Measurements from ENCODE around the gene UCK2. TPM values are rescaled to one million over a fixed set of nuclear protein-coding genes. Genes with fewer than 3 reads are reported as not detected.

The UCK2 gene
- total RNA-seq, 1 experiment from 2014 or later, result 91.2 TPM

GRCh38 chr1:165942927-165943597 lies 115.6 kb downstream of the UCK2 start:
- H3K4me1 ChIP-seq (ENCODE audit: control insufficient read depth, insufficient read depth, low read length), result no peaks in the 10 kb centered on the region
- ATAC-seq (no peak), DNase-seq (ENCODE audit: low read depth, low spot score) (no peak)
- ChIA-PET CTCF (no interaction called here), POLR2A (interaction anchor here (0.6 kb wide), 1 partner anchor 45 kb away, joined by 14 read pairs; no protein-coding TSS in a partner anchor)
- no TSS peak for BruUV-seq (replicated peaks)
- H3K36me3 ChIP-seq (ENCODE audit: control insufficient read depth, insufficient read depth, low read length), result no peaks in the 10 kb centered on the region
- no peak overlapping the region for H3K27ac ChIP-seq (ENCODE audit: low read length)
- H3K9me3 ChIP-seq (ENCODE audit: control insufficient read depth, insufficient read depth, low read depth, low read length), result no peaks in the 10 kb centered on the region
- intact Hi-C loops (cut with micrococcal nuclease; ENCODE audit: unreplicated experiment) (no loop called here), in situ Hi-C loops (cut with HindIII; ENCODE audit: low pct_unique_long_range_greater_than_20kb, low sequenced_read_pairs) (no loop called here)
- TF ChIP-seq SIN3A (IDR thresholded peaks at IDR 0.05; ENCODE audit: borderline replicate concordance, insufficient read depth, low read depth, low read length) (no peak), TCF7L2 (IDR thresholded peaks at IDR 0.05; ENCODE audit: low read depth, low read length) (no peak), REST (IDR thresholded peaks at IDR 0.05; ENCODE audit: insufficient read depth in 1 of 2, low read depth in 2 of 2, low read length in 1 of 2) (no peak), CTCF (IDR thresholded peaks at IDR 0.05) (0 out of 2 replicates have a peak, but pooled peaks have one; percentile 12), POLR2AphosphoS5 (IDR thresholded peaks at IDR 0.05; ENCODE audit: low read depth, low read length) (no peak)
- H3K4me3 ChIP-seq (ENCODE audit: low read depth in 2 of 2, low read length in 2 of 2), result no peak overlapping the region
- peaks cover 11% of the 10 kb centered on the region for H3K27me3 ChIP-seq (ENCODE audit: control insufficient read depth, insufficient read depth, low read length)

GRCh38 chr1:165945911-165946310 lies 118.5 kb downstream of the UCK2 start:
- Histone ChIP-seq H3K27ac (ENCODE audit: low read length) (no peak overlapping the region), H3K27me3 (ENCODE audit: control insufficient read depth, insufficient read depth, low read length) (peaks cover 11% of the 10 kb centered on the region), H3K36me3 (ENCODE audit: control insufficient read depth, insufficient read depth, low read length) (no peaks in the 10 kb centered on the region), H3K4me3 (ENCODE audit: low read depth in 2 of 2, low read length in 2 of 2) (no peak overlapping the region), H3K9me3 (ENCODE audit: control insufficient read depth, insufficient read depth, low read depth, low read length) (no peaks in the 10 kb centered on the region), H3K4me1 (ENCODE audit: control insufficient read depth, insufficient read depth, low read length) (no peaks in the 10 kb centered on the region)
- intact Hi-C loops (cut with micrococcal nuclease; ENCODE audit: unreplicated experiment), result no loop called here
- POLR2A ChIA-PET, result no interaction called here
- BruUV-seq (replicated peaks), result no TSS peak
- in situ Hi-C loops (cut with HindIII; ENCODE audit: low pct_unique_long_range_greater_than_20kb, low sequenced_read_pairs), result no loop called here
- TF ChIP-seq TCF7L2 (IDR thresholded peaks at IDR 0.05; ENCODE audit: low read depth, low read length) (no peak), SIN3A (IDR thresholded peaks at IDR 0.05; ENCODE audit: borderline replicate concordance, insufficient read depth, low read depth, low read length) (no peak), REST (IDR thresholded peaks at IDR 0.05; ENCODE audit: insufficient read depth in 1 of 2, low read depth in 2 of 2, low read length in 1 of 2) (no peak), POLR2AphosphoS5 (IDR thresholded peaks at IDR 0.05; ENCODE audit: low read depth, low read length) (no peak), CTCF (IDR thresholded peaks at IDR 0.05) (no peak)
- CTCF ChIA-PET, result no interaction called here
- DNase-seq (ENCODE audit: low read depth, low spot score) (no peak), ATAC-seq (no peak)
